GM18951 (cell line): ENCODE results near the gene PSMB10.

Experiments
- POLR2A ChIP-seq: IDR thresholded peaks from 4 replicates; pipeline ENCODE4 v1.6.1; 2011; ENCODE audit warnings: mild to moderate bottlenecking; ENCODE audit not compliant: insufficient read length, insufficient read depth; ENCODE audit errors: extremely low read depth
- in situ Hi-C: fragments of 300-500 bp; cut with MboI; formaldehyde crosslinking; loops from one replicate; pipeline ENCODE4 v1.12.0; 2022; ENCODE audit warnings: low sequenced_read_pairs, mixed read lengths, inconsistent platforms; ENCODE audit not compliant: unreplicated experiment

The PSMB10 gene

GRCh38 chr16:67893743-67894399 is 42.8 kb downstream of the PSMB10 start:
- in situ Hi-C loops, result no loop called here
- no peak for TF ChIP-seq POLR2A

- in situ Hi-C loops, result no loop called here
- TF ChIP-seq POLR2A, result peak; percentile 86
Measured at GRCh38 chr16:67892899-67893742, 43.5 kb downstream of the PSMB10 start, which contains the start of gene PSKH1. PSKH1 (plus strand) TSS chr16:67893254; CDS start chr16:67908750, 15,496 bp downstream.

GRCh38 chr16:67892375-67892774 is 44.3 kb downstream of the PSMB10 start:
- TF ChIP-seq POLR2A, result no peak
- in situ Hi-C loops, result no loop called here

GRCh38 chr16:67888331-67888730 is 48.3 kb downstream of the PSMB10 start:
- TF ChIP-seq POLR2A, result no peak
- in situ Hi-C loops, result no loop called here

GRCh38 chr16:67886387-67886786 is 50.3 kb downstream of the PSMB10 start:
- in situ Hi-C loops, result no loop called here
- no peak for TF ChIP-seq POLR2A

- no peak for TF ChIP-seq POLR2A
- in situ Hi-C loops, result no loop called here
Measured at GRCh38 chr16:67885976-67886375, 50.7 kb downstream of the PSMB10 start.

GRCh38 chr16:67885545-67885944 is 51.1 kb downstream of the PSMB10 start:
- TF ChIP-seq POLR2A, result no peak
- in situ Hi-C loops, result no loop called here

- in situ Hi-C loops, result no loop called here
- no peak for TF ChIP-seq POLR2A
Measured at GRCh38 chr16:67884684-67885083, 52.0 kb downstream of the PSMB10 start, which contains the start of gene NRN1L. NRN1L (plus strand) TSS chr16:67884885; CDS start chr16:67884904, 19 bp downstream.
